Measurements from ENCODE around the gene SPNS3.
A peak's percentile ranks its signal among the peaks of the same experiment; 100 is the strongest.

The SPNS3 gene

GRCh38 chr17:4513113-4514032 is 79.6 kb downstream of the SPNS3 start:
- Histone ChIP-seq H3K9ac (ENCODE audit: low read depth, low read length) (no peak overlapping the region), H3K36me3 (ENCODE audit: control insufficient read depth, insufficient read depth, low read length) (no peaks in the 10 kb centered on the region), H3K27me3 (ENCODE audit: control insufficient read depth, insufficient read depth, low read length) (no peaks in the 10 kb centered on the region), H3K9me3 (ENCODE audit: control insufficient read depth, insufficient read depth, low read length) (no peaks in the 10 kb centered on the region), H3K4me1 (ENCODE audit: control insufficient read depth, insufficient read depth, low read length) (no peaks in the 10 kb centered on the region), H3K4me3 (ENCODE audit: low read depth, low read length) (no peak overlapping the region), H3K27ac (ENCODE audit: low read depth, low read length) (no peak overlapping the region)

DNA sequence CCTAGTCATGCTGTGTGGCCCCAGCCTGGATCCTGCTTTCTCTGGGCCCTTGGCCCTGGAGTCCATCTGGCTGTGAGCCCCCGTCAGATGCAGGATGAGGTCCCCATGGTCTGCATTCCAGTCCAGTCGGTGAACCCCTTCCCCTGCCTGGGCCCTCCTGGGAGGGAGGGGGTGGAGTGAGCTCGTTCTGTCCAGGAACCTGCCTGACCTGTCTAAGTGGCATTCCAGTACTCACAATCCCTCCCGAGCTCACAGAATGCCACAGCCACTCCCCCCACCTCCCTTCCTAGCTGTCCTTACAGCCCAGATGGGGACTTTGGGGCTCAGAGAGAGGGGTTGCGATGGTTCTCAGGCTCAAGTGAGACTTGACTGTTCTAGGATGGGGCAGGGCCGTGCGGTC is 80.5 kb downstream of the SPNS3 start:
- no peak overlapping the region for H3K9ac ChIP-seq (ENCODE audit: low read depth, low read length)

GRCh38 chr17:4514779-4515178 is 81.0 kb downstream of the SPNS3 start:
- Histone ChIP-seq H3K27me3 (ENCODE audit: control insufficient read depth, insufficient read depth, low read length) (no peaks in the 10 kb centered on the region), H3K4me1 (ENCODE audit: control insufficient read depth, insufficient read depth, low read length) (no peaks in the 10 kb centered on the region), H3K27ac (ENCODE audit: low read depth, low read length) (no peak overlapping the region), H3K9ac (ENCODE audit: low read depth, low read length) (no peak overlapping the region), H3K4me3 (ENCODE audit: low read depth, low read length) (no peak overlapping the region), H3K9me3 (ENCODE audit: control insufficient read depth, insufficient read depth, low read length) (no peaks in the 10 kb centered on the region), H3K36me3 (ENCODE audit: control insufficient read depth, insufficient read depth, low read length) (no peaks in the 10 kb centered on the region)

More for the DNA sequence above, 80.5 kb downstream of the SPNS3 start:
- no peaks in the 10 kb centered on the region for H3K36me3 ChIP-seq (ENCODE audit: control insufficient read depth, insufficient read depth, low read length)
- H3K27ac ChIP-seq (ENCODE audit: low read depth, low read length), result peak overlapping the region; percentile 7
- no peaks in the 10 kb centered on the region for H3K9me3 ChIP-seq (ENCODE audit: control insufficient read depth, insufficient read depth, low read length)
- H3K4me3 ChIP-seq (ENCODE audit: low read depth, low read length), result no peak overlapping the region
- no peaks in the 10 kb centered on the region for H3K4me1 ChIP-seq (ENCODE audit: control insufficient read depth, insufficient read depth, low read length)
- no peaks in the 10 kb centered on the region for H3K27me3 ChIP-seq (ENCODE audit: control insufficient read depth, insufficient read depth, low read length)

- Histone ChIP-seq H3K9me3 (ENCODE audit: control insufficient read depth, insufficient read depth, low read length) (no peaks in the 10 kb centered on the region), H3K9ac (ENCODE audit: low read depth, low read length) (no peak overlapping the region), H3K4me1 (ENCODE audit: control insufficient read depth, insufficient read depth, low read length) (no peaks in the 10 kb centered on the region)
Measured at GRCh38 chr17:4515501-4515900, 81.8 kb downstream of the SPNS3 start.

DNA sequence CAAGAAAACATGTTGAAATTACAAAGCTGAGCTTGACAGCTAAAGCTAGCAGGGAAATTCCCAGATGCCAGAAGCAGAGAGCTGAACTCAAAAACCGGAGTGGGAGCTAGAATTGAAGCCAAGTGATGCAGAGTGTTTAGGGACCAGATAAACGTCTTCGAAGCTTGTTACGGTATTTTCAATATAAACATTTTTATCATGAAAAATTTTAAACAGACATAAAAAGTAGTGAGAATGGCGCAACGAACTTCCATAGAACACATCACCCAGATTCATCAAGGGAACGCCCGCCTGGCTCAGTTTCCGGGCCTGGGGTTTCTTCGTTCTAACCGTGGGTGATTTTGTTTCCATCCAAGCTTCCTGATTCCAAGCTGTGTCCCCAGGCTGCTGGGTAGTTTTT is 83.0 kb downstream of the SPNS3 start:
- H3K27ac ChIP-seq (ENCODE audit: low read depth, low read length), result no peak overlapping the region
- H3K36me3 ChIP-seq (ENCODE audit: control insufficient read depth, insufficient read depth, low read length), result no peaks in the 10 kb centered on the region
- no peaks in the 10 kb centered on the region for H3K9me3 ChIP-seq (ENCODE audit: control insufficient read depth, insufficient read depth, low read length)
- no peak overlapping the region for H3K9ac ChIP-seq (ENCODE audit: low read depth, low read length)
- no peaks in the 10 kb centered on the region for H3K4me1 ChIP-seq (ENCODE audit: control insufficient read depth, insufficient read depth, low read length)
- peaks cover 8% of the 10 kb centered on the region for H3K27me3 ChIP-seq (ENCODE audit: control insufficient read depth, insufficient read depth, low read length)
- no peak overlapping the region for H3K4me3 ChIP-seq (ENCODE audit: low read depth, low read length)

More at GRCh38 chr17:4515501-4515900, 81.8 kb downstream of the SPNS3 start:
- Histone ChIP-seq H3K36me3 (ENCODE audit: control insufficient read depth, insufficient read depth, low read length) (no peaks in the 10 kb centered on the region), H3K27ac (ENCODE audit: low read depth, low read length) (no peak overlapping the region), H3K4me3 (ENCODE audit: low read depth, low read length) (no peak overlapping the region), H3K27me3 (ENCODE audit: control insufficient read depth, insufficient read depth, low read length) (no peaks in the 10 kb centered on the region)

DNA sequence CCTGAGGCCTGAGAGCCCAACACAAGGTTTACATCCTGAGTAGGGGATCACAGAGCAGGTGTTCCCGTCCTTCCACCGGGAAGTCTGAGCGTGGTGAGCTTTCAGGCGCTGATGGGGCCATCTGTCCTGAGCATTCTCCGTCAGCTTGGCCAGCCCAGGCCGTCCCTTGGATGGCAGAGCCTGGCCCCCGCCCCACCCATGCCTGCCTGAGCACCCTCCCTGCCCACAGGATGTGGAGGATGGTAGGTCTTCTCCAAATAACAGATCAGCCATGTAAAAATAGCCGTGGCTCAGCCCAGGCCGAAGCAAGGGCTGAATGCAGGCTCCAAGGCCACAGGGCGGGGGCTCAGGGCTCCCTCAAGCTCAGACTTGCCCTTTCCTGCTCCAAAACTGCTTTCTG is 85.2 kb downstream of the SPNS3 start:
- no peak overlapping the region for H3K27ac ChIP-seq (ENCODE audit: low read depth, low read length)
- H3K4me3 ChIP-seq (ENCODE audit: low read depth, low read length), result no peak overlapping the region
- peaks cover 8% of the 10 kb centered on the region for H3K27me3 ChIP-seq (ENCODE audit: control insufficient read depth, insufficient read depth, low read length)
- H3K9me3 ChIP-seq (ENCODE audit: control insufficient read depth, insufficient read depth, low read length), result no peaks in the 10 kb centered on the region
- no peaks in the 10 kb centered on the region for H3K36me3 ChIP-seq (ENCODE audit: control insufficient read depth, insufficient read depth, low read length)
- H3K9ac ChIP-seq (ENCODE audit: low read depth, low read length), result no peak overlapping the region
- H3K4me1 ChIP-seq (ENCODE audit: control insufficient read depth, insufficient read depth, low read length), result no peaks in the 10 kb centered on the region

DNA sequence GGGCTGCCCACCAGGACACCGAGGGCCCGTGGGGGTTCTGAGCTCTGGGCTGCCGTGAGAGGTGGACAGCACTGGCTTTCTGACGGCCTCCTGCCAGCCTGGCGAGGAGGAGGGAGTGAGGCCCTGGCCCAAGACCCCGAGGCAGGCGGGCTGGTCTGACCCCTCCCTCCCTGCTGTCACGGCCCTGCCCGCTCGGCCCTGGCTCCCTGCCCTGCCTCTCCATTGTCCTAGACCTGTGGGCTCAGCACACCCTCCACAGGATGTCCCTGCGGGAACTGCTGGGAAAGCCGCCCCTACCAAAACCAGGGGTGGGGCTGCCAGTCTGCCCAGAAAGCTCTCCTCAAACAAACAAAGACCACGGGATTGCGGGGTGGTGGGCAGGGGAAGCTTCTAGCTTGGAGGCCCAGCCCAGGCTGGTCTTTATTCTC is 85.6 kb downstream of the SPNS3 start:
- Histone ChIP-seq H3K27ac (ENCODE audit: low read depth, low read length) (no peak overlapping the region), H3K4me1 (ENCODE audit: control insufficient read depth, insufficient read depth, low read length) (no peaks in the 10 kb centered on the region), H3K36me3 (ENCODE audit: control insufficient read depth, insufficient read depth, low read length) (no peaks in the 10 kb centered on the region), H3K9ac (ENCODE audit: low read depth, low read length) (no peak overlapping the region), H3K27me3 (ENCODE audit: control insufficient read depth, insufficient read depth, low read length) (peaks cover 8% of the 10 kb centered on the region), H3K9me3 (ENCODE audit: control insufficient read depth, insufficient read depth, low read length) (no peaks in the 10 kb centered on the region), H3K4me3 (ENCODE audit: low read depth, low read length) (no peak overlapping the region)

DNA sequence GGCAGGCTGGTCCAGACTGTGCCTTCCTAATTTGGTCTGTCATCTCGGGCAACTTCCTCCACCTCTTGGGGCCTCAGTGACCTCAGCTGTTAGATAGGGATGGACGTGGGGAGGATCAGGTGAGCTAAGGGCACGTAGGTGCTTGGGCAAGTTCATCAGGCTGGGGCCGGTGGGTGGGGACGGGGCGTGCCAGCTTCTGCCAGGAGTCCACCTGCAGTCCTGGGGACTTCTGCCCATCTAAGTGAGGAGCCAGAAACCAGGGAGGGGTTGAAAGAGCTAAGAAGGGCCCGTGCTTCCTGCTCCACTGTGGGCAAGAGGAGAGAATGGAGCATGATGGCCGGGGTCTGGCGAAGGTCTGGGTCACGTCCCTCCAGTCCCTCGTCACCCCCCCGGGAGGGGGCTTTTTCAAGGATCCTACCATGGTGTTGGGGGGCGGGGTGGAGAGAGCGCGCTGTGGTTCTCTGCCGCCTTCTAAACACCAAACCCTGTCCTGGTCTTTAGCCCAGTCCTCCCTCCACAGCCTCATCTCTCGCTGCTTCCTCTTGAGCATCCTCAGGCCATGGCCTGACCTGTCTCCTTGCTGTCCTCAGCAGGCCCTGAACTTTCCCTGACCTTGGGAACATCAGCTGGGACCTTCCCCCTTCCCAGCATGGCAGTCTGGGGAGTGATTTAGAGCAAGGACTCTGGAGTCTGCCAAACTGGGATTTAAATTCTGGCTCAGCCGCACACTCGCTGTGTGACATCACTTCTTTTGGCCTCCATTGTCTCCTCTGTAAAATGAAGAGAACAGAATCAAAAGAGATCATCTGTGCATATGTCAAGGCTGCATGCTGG is 86.5 kb downstream of the SPNS3 start:
- Histone ChIP-seq H3K36me3 (ENCODE audit: control insufficient read depth, insufficient read depth, low read length) (no peaks in the 10 kb centered on the region), H3K9me3 (ENCODE audit: control insufficient read depth, insufficient read depth, low read length) (no peaks in the 10 kb centered on the region), H3K9ac (ENCODE audit: low read depth, low read length) (no peak overlapping the region), H3K4me3 (ENCODE audit: low read depth, low read length) (no peak overlapping the region), H3K27ac (ENCODE audit: low read depth, low read length) (no peak overlapping the region), H3K4me1 (ENCODE audit: control insufficient read depth, insufficient read depth, low read length) (no peaks in the 10 kb centered on the region), H3K27me3 (ENCODE audit: control insufficient read depth, insufficient read depth, low read length) (peaks cover 12% of the 10 kb centered on the region)

- no peaks in the 10 kb centered on the region for H3K4me1 ChIP-seq (ENCODE audit: control insufficient read depth, insufficient read depth, low read length)
- H3K27me3 ChIP-seq (ENCODE audit: control insufficient read depth, insufficient read depth, low read length), result peaks cover 20% of the 10 kb centered on the region
- no peak overlapping the region for H3K4me3 ChIP-seq (ENCODE audit: low read depth, low read length)
- H3K9me3 ChIP-seq (ENCODE audit: control insufficient read depth, insufficient read depth, low read length), result no peaks in the 10 kb centered on the region
- H3K36me3 ChIP-seq (ENCODE audit: control insufficient read depth, insufficient read depth, low read length), result no peaks in the 10 kb centered on the region
- no peak overlapping the region for H3K27ac ChIP-seq (ENCODE audit: low read depth, low read length)
- no peak overlapping the region for H3K9ac ChIP-seq (ENCODE audit: low read depth, low read length)
Measured at GRCh38 chr17:4520894-4521600, 87.3 kb downstream of the SPNS3 start.

DNA sequence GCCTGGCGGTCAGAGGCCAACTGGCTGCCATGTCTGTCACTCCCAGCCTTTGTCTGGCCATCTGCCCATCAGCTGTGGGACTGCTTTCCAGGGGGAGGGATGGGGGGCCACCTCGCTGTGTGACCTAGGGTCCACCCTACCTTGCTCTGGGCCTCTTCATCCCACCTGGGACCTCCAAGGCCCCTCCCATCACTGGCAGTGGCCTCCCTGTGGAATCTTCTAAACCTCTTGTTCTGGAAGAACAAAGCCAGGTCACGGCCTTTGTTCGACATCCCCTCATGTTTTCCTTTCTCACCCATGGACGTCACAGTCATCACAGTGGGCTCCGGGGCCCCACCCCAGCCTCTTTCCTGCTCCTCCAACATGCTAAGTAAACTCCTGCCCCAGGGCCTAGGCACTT is 88.9 kb downstream of the SPNS3 start:
- Histone ChIP-seq H3K4me1 (ENCODE audit: control insufficient read depth, insufficient read depth, low read length) (0 out of 2 replicates have a peak, but pooled peaks cover 6% of the 10 kb centered on the region), H3K4me3 (ENCODE audit: low read depth, low read length) (no peak overlapping the region), H3K27ac (ENCODE audit: low read depth, low read length) (no peak overlapping the region), H3K27me3 (ENCODE audit: control insufficient read depth, insufficient read depth, low read length) (peaks cover 34% of the 10 kb centered on the region), H3K9me3 (ENCODE audit: control insufficient read depth, insufficient read depth, low read length) (no peaks in the 10 kb centered on the region), H3K9ac (ENCODE audit: low read depth, low read length) (no peak overlapping the region), H3K36me3 (ENCODE audit: control insufficient read depth, insufficient read depth, low read length) (no peaks in the 10 kb centered on the region)
